Neural progenitor cell (in vitro differentiated cells): ENCODE data around the gene NCKAP5. TPM values are rescaled to one million over a fixed set of nuclear protein-coding genes. Genes with fewer than 3 reads are reported as not detected.

Source experiments
- DNase-seq: peaks from one replicate; pipeline ENCODE4 v3.0.0-alpha.2; 2016; ENCODE audit warnings: low spot score
- H2AFZ ChIP-seq: fragments of 200-600 bp; sonication (generic); replicated peaks from 2 replicates; pipeline ENCODE4 v1.6.1; 2016; ENCODE audit warnings: antibody characterized with exemption
- H3F3A ChIP-seq: fragments of 200-600 bp; sonication (generic); 2 replicates; pipeline ENCODE4 v1.6.1; 2016; ENCODE audit warnings: antibody characterized with exemption, low read depth
- H3K27ac ChIP-seq: fragments of 200-600 bp; sonication (generic); 2 replicates; pipeline ENCODE4 v1.5.1; 2016; ENCODE audit warnings: mild to moderate bottlenecking
- H3K27me3 ChIP-seq: fragments of 200-600 bp; sonication (generic); 2 replicates; pipeline ENCODE4 v1.6.1; 2016; ENCODE audit warnings: mild to moderate bottlenecking, moderate library complexity
- H3K36me3 ChIP-seq: fragments of 200-600 bp; sonication (generic); 2 replicates; pipeline ENCODE4 v1.5.1; 2016
- H3K4me1 ChIP-seq: fragments of 200-600 bp; sonication (generic); 2 replicates; pipeline ENCODE4 v1.6.1; 2016; ENCODE audit warnings: mixed run types
- H3K4me2 ChIP-seq: fragments of 200-600 bp; sonication (generic); 2 replicates; pipeline ENCODE4 v1.6.1; 2016
- H3K4me3 ChIP-seq: fragments of 200-600 bp; sonication (generic); 2 replicates; pipeline ENCODE4 v1.5.1; 2016
- H3K79me2 ChIP-seq: fragments of 200-600 bp; sonication (generic); 2 replicates; pipeline ENCODE4 v1.6.1; 2016; ENCODE audit warnings: low read depth
- H3K9ac ChIP-seq: fragments of 200-600 bp; sonication (generic); 2 replicates; pipeline ENCODE4 v1.6.1; 2016
- H3K9me3 ChIP-seq: fragments of 200-600 bp; sonication (generic); 2 replicates; pipeline ENCODE4 v1.5.1; 2016; ENCODE audit warnings: low read depth
- H4K20me1 ChIP-seq: fragments of 200-600 bp; sonication (generic); 2 replicates; pipeline ENCODE4 v1.6.1; 2016; ENCODE audit warnings: low read depth
- H3K27ac Mint-ChIP-seq: 3 replicates; pipeline ENCODE4 v1.8.0; 2021; ENCODE audit warnings: mixed read lengths
- H3K27me3 Mint-ChIP-seq: 2 replicates; pipeline ENCODE4 v1.8.0; 2022; ENCODE audit warnings: low read depth, mild to moderate bottlenecking, inconsistent platforms, moderate library complexity, mixed read lengths; ENCODE audit not compliant: insufficient read depth
- H3K36me3 Mint-ChIP-seq: 3 replicates; pipeline ENCODE4 v1.8.0; 2021; ENCODE audit warnings: mixed read lengths
- H3K4me1 Mint-ChIP-seq: 3 replicates; pipeline ENCODE4 v1.8.0; 2021; ENCODE audit warnings: mixed read lengths
- H3K4me3 Mint-ChIP-seq: 3 replicates; pipeline ENCODE4 v1.8.0; 2021; ENCODE audit warnings: mild to moderate bottlenecking, moderate library complexity, mixed read lengths
- H3K9me3 Mint-ChIP-seq: 3 replicates; pipeline ENCODE4 v1.8.0; 2020; ENCODE audit warnings: mixed read lengths
- CTCF ChIP-seq: fragments of 200-600 bp; sonication (generic); IDR thresholded peaks from 2 replicates; pipeline ENCODE4 v1.5.1; 2017; ENCODE audit warnings: antibody characterized with exemption, mild to moderate bottlenecking
- EZH2 ChIP-seq: fragments of 200-600 bp; sonication (generic); IDR thresholded peaks from 2 replicates; pipeline ENCODE4 v1.6.1; 2017; ENCODE audit warnings: antibody characterized with exemption, mild to moderate bottlenecking, moderate library complexity
- EZH2phosphoT487 ChIP-seq: fragments of 200-600 bp; sonication (generic); IDR thresholded peaks from 2 replicates; pipeline ENCODE4 v1.6.1; 2017; ENCODE audit warnings: antibody characterized with exemption
- total RNA-seq: library from RNA; depleted of rRNA; stranded (reverse); fragments of >200 nt; gene quantifications from 2 replicates; pipeline ENCODE4 v1.2.3, GENCODE V29; 2015; ENCODE audit warnings: low replicate concordance

NCKAP5 gene
- total RNA-seq, 1 donor from 2014 or later: 0.47 TPM

- no peak for DNase-seq
- H3K27ac Mint-ChIP-seq: no peak overlapping the region
- Histone ChIP-seq H3K4me2 (no peak overlapping the region), H2AFZ (no peak overlapping the region), H3K79me2 (no peaks in the 10 kb centered on the region), H3K4me1 (no peaks in the 10 kb centered on the region), H3K9ac (no peak overlapping the region), H3K27ac (no peak overlapping the region), H3K9me3 (no peaks in the 10 kb centered on the region), H4K20me1 (no peaks in the 10 kb centered on the region), H3K27me3 (no peaks in the 10 kb centered on the region), H3K36me3 (no peaks in the 10 kb centered on the region), H3F3A (no peaks in the 10 kb centered on the region), H3K4me3 (no peak overlapping the region)
- H3K27me3 Mint-ChIP-seq: peaks cover 3% of the 10 kb centered on the region
- no peak overlapping the region for H3K4me3 Mint-ChIP-seq
- TF ChIP-seq EZH2phosphoT487 (no peak), EZH2 (no peak), CTCF (no peak)
- no peaks in the 10 kb centered on the region for H3K4me1 Mint-ChIP-seq
- peaks cover 8% of the 10 kb centered on the region for H3K36me3 Mint-ChIP-seq
- H3K9me3 Mint-ChIP-seq: peaks cover 27% of the 10 kb centered on the region
Measured at GRCh38 chr2:133198678-133199077, 369.6 kb downstream of the NCKAP5 start.

- H3K27ac ChIP-seq: no peak overlapping the region
- no peaks in the 10 kb centered on the region for H3K9me3 ChIP-seq
- Mint-ChIP-seq H3K27me3 (peaks cover 3% of the 10 kb centered on the region), H3K27ac (no peak overlapping the region), H3K9me3 (peaks cover 26% of the 10 kb centered on the region), H3K4me3 (no peak overlapping the region), H3K4me1 (no peaks in the 10 kb centered on the region), H3K36me3 (peaks cover 8% of the 10 kb centered on the region)
- H3K4me2 ChIP-seq: no peak overlapping the region
- H3K9ac ChIP-seq: no peak overlapping the region
- DNase-seq: no peak
- no peak overlapping the region for H2AFZ ChIP-seq
- H4K20me1 ChIP-seq: no peaks in the 10 kb centered on the region
- no peak overlapping the region for H3K4me3 ChIP-seq
- no peaks in the 10 kb centered on the region for H3K36me3 ChIP-seq
- H3K27me3 ChIP-seq: no peaks in the 10 kb centered on the region
- H3K4me1 ChIP-seq: no peaks in the 10 kb centered on the region
- no peaks in the 10 kb centered on the region for H3F3A ChIP-seq
- no peaks in the 10 kb centered on the region for H3K79me2 ChIP-seq
- TF ChIP-seq EZH2phosphoT487 (no peak), CTCF (no peak)
Measured at GRCh38 chr2:133197156-133197555, 371.1 kb downstream of the NCKAP5 start.

- H3K36me3 ChIP-seq: no peaks in the 10 kb centered on the region
- TF ChIP-seq EZH2 (no peak), EZH2phosphoT487 (no peak), CTCF (no peak)
- no peak overlapping the region for H3K4me3 Mint-ChIP-seq
- H3K79me2 ChIP-seq: no peaks in the 10 kb centered on the region
- H3K4me1 ChIP-seq: no peaks in the 10 kb centered on the region
- H3K9ac ChIP-seq: no peak overlapping the region
- no peak overlapping the region for H3K27ac ChIP-seq
- no peaks in the 10 kb centered on the region for H3K4me1 Mint-ChIP-seq
- no peaks in the 10 kb centered on the region for H3F3A ChIP-seq
- H4K20me1 ChIP-seq: no peaks in the 10 kb centered on the region
- no peak overlapping the region for H3K4me3 ChIP-seq
- DNase-seq: no peak
- H3K4me2 ChIP-seq: no peak overlapping the region
- peaks cover 2% of the 10 kb centered on the region for H3K27me3 Mint-ChIP-seq
- H3K9me3 ChIP-seq: no peaks in the 10 kb centered on the region
- no peaks in the 10 kb centered on the region for H3K27me3 ChIP-seq
- no peak overlapping the region for H3K27ac Mint-ChIP-seq
- peaks cover 36% of the 10 kb centered on the region for H3K9me3 Mint-ChIP-seq
- H2AFZ ChIP-seq: no peak overlapping the region
- H3K36me3 Mint-ChIP-seq: peaks cover 8% of the 10 kb centered on the region
Measured at GRCh38 chr2:133194777-133195335, 373.4 kb downstream of the NCKAP5 start.
